Prostate gland (tissue), 2 donors: ENCODE data around the gene SIPA1. TPM values are rescaled to one million over a fixed set of nuclear protein-coding genes. Genes with fewer than 3 reads are reported as not detected.
A peak's percentile ranks its signal among the peaks of the same experiment; 100 is the strongest.

Experiments used
- DNase-seq: peaks from one replicate; pipeline ENCODE4 v3.0.0-alpha.2; 2019; ENCODE audit warnings: low spot score
- H3K27ac ChIP-seq, 2 donors: fragments of 200-600 bp; sonication (generic); 2 replicates each; pipeline ENCODE4 v1.5.1; 2017 to 2019
- H3K27me3 ChIP-seq: fragments of 200-600 bp; sonication (generic); replicated peaks from 2 replicates; pipeline ENCODE4 v1.5.1; 2019; ENCODE audit not compliant: insufficient read depth
- H3K36me3 ChIP-seq, 2 donors: fragments of 200-600 bp; sonication (generic); 1 replicate in 1 of 2; 2 replicates in 1 of 2; pipeline versions ENCODE4 v1.5.1 to v1.8.1; 2017 to 2019
- H3K4me1 ChIP-seq: fragments of 200-600 bp; sonication (generic); replicated peaks from 2 replicates; pipeline ENCODE4 v1.5.1; 2019
- H3K4me3 ChIP-seq, 2 donors: fragments of 200-600 bp; sonication (generic); 2 replicates each; pipeline ENCODE4 v1.5.1; 2017 to 2019
- H3K9me3 ChIP-seq: fragments of 200-600 bp; sonication (generic); 2 replicates; pipeline ENCODE4 v1.5.1; 2017
- CTCF ChIP-seq, 4 experiments: fragments of 200-600 bp in 2 of 4; fragments of 450-650 bp in 2 of 4; sonication (generic) in 2 of 4; IDR thresholded peaks; 1 replicate in 3 of 4; 2 replicates in 1 of 4; pipeline ENCODE4 v1.5.1; 2016 to 2019; ENCODE audit warnings: antibody characterized with exemption in 4 of 4, mild to moderate bottlenecking in 2 of 4, moderate library complexity in 2 of 4
- POLR2A ChIP-seq: fragments of 450-650 bp; IDR thresholded peaks from one replicate; pipeline ENCODE4 v1.6.1; 2016; ENCODE audit warnings: antibody characterized with exemption, mild to moderate bottlenecking
- POLR2AphosphoS5 ChIP-seq: sonication (generic); formaldehyde crosslinking; IDR thresholded peaks from one replicate; pipeline ENCODE4 v1.6.1; 2017; ENCODE audit warnings: antibody characterized with exemption
- WGBS: methylation state at CpG from one replicate; pipeline ENCODE4 v1.1.5; 2018; 5-methylcytosine and 5-hydroxymethylcytosine counted together
- intact Hi-C: fragments of 100-400 bp; cut with DNase I; formaldehyde crosslinking; loops from one replicate; pipeline ENCODE4 v1.14.2; 2022
- total RNA-seq, 2 donors: library from RNA; depleted of rRNA; stranded (reverse); fragments of >200 nt; gene quantifications; one replicate each; pipeline ENCODE4 v1.1.0, GENCODE V29; 2016

Gene SIPA1
- total RNA-seq, 2 donors from 2014 or later = 38.2 to 45.2 TPM

GRCh38 chr11:65590240-65590738, 47.6 kb upstream of the SIPA1 start:
- H3K9me3 ChIP-seq = no peaks in the 10 kb centered on the region
- H3K27me3 ChIP-seq = no peaks in the 10 kb centered on the region
- no peak overlapping the region for H3K27ac ChIP-seq
- no peak for TF ChIP-seq CTCF (IDR thresholded peaks at IDR 0.05)
- no peak for TF ChIP-seq POLR2A
- no peak for TF ChIP-seq POLR2AphosphoS5
- H3K4me1 ChIP-seq = no peaks in the 10 kb centered on the region
- 50% methylated on average over 8 of the region's 8 CpGs for WGBS
- H3K4me3 ChIP-seq = no peak overlapping the region
- intact Hi-C loops = no loop called here
- peaks cover 0 to 8% of the 10 kb centered on the region in 2 donors for H3K36me3 ChIP-seq
- DNase-seq = no peak

- intact Hi-C loops = no loop called here
- Histone ChIP-seq H3K36me3 (peaks cover 0 to 5% of the 10 kb centered on the region in 2 donors), H3K4me1 (no peaks in the 10 kb centered on the region), H3K9me3 (no peaks in the 10 kb centered on the region), H3K4me3 (no peak overlapping the region), H3K27ac (peak overlapping the region; percentile 29 to 47), H3K27me3 (no peaks in the 10 kb centered on the region)
- WGBS = 39% methylated on average over 73 of the region's 106 CpGs
- TF ChIP-seq CTCF (IDR thresholded peaks at IDR 0.05) (peak in 2 of 4 experiments; percentile 23 to 35), POLR2AphosphoS5 (no peak)
- DNase-seq = no peak
Measured at GRCh38 chr11:65591939-65592857, 45.7 kb upstream of the SIPA1 start.

- Histone ChIP-seq H3K27me3 (no peaks in the 10 kb centered on the region), H3K9me3 (no peaks in the 10 kb centered on the region), H3K4me3 (no peak overlapping the region), H3K27ac (peak overlapping the region; percentile 29 to 47), H3K36me3 (peaks cover 0 to 9% of the 10 kb centered on the region in 2 donors), H3K4me1 (no peaks in the 10 kb centered on the region)
- TF ChIP-seq POLR2A (peak; percentile 13), CTCF (IDR thresholded peaks at IDR 0.05) (no peak), POLR2AphosphoS5 (peak; percentile 72)
- intact Hi-C loops = no loop called here
- 65% methylated on average over 22 of the region's 22 CpGs for WGBS
- peak; percentile 64 for DNase-seq
Measured at GRCh38 chr11:65592858-65593517, 44.9 kb upstream of the SIPA1 start.

GRCh38 chr11:65593518-65594414, 44.1 kb upstream of the SIPA1 start:
- Histone ChIP-seq H3K4me3 (no peak overlapping the region), H3K27ac (no peak overlapping the region), H3K4me1 (no peaks in the 10 kb centered on the region), H3K36me3 (peaks cover 2 to 16% of the 10 kb centered on the region in 2 donors), H3K9me3 (no peaks in the 10 kb centered on the region), H3K27me3 (no peaks in the 10 kb centered on the region)
- DNase-seq = no peak
- WGBS = 61% methylated on average over 24 of the region's 26 CpGs
- intact Hi-C loops = no loop called here
- TF ChIP-seq POLR2AphosphoS5 (no peak), CTCF (IDR thresholded peaks at IDR 0.05) (peak; percentile 10 to 66 (median 62))
